GM06990 (cell line): ENCODE results near the gene CCDC28B.

Experiments
- DNase-seq: peaks from one replicate; pipeline ENCODE4 v3.0.0-alpha.2; 2011; ENCODE audit not compliant: insufficient read length; ENCODE audit errors: extremely low read depth
- H3K27me3 ChIP-seq: replicated peaks from 2 replicates; pipeline ENCODE4 v1.6.0; 2011; ENCODE audit warnings: low read length; ENCODE audit not compliant: control insufficient read depth, insufficient read depth
- H3K36me3 ChIP-seq: 2 replicates; pipeline ENCODE4 v1.5.1; 2011; ENCODE audit warnings: low read length; ENCODE audit not compliant: control insufficient read depth, insufficient read depth
- H3K4me3 ChIP-seq: replicated peaks from 2 replicates; pipeline ENCODE4 v1.5.1; 2011; ENCODE audit warnings: low read depth, mild to moderate bottlenecking, control low read depth, low read length
- TF ChIP-seq, protein P1 (sequence below): IDR thresholded peaks from 2 replicates; pipeline ENCODE4 v1.5.1; 2011; ENCODE audit warnings: low read length, control low read depth, mild to moderate bottlenecking, inconsistent platforms; ENCODE audit not compliant: insufficient read depth, poor library complexity, severe bottlenecking

The CCDC28B gene

DNA sequence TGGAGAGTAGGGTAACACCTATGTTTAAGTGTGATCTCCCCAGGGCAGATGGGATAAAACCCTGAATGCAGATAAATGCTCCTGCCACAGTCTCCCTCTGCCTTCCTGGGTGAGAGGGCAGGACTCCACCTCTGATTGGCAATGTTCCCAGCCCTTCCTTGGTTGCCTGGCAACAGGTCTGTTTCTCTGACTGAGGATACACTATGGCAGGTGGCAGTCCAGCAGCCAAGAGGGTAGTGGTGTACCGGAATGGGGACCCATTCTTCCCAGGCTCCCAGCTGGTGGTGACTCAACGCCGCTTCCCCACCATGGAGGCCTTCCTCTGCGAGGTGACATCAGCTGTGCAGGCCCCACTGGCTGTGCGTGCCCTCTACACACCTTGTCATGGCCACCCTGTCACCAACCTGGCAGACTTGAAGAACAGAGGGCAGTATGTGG lies 8.5 kb downstream of the CCDC28B start, which contains the start of gene DCDC2B:
Gene DCDC2B (plus strand): TSS at position 199 of the 438 bp plus-strand sequence. CDS start 5 bp downstream, at position 204.
- no peak for DNase-seq
- no peak within 1 kb of the TSS for H3K4me3 ChIP-seq
- peaks cover 7% of the 10 kb centered on the region for H3K36me3 ChIP-seq
- no peaks in the 10 kb centered on the region for H3K27me3 ChIP-seq
- TF ChIP-seq, protein P1, sequence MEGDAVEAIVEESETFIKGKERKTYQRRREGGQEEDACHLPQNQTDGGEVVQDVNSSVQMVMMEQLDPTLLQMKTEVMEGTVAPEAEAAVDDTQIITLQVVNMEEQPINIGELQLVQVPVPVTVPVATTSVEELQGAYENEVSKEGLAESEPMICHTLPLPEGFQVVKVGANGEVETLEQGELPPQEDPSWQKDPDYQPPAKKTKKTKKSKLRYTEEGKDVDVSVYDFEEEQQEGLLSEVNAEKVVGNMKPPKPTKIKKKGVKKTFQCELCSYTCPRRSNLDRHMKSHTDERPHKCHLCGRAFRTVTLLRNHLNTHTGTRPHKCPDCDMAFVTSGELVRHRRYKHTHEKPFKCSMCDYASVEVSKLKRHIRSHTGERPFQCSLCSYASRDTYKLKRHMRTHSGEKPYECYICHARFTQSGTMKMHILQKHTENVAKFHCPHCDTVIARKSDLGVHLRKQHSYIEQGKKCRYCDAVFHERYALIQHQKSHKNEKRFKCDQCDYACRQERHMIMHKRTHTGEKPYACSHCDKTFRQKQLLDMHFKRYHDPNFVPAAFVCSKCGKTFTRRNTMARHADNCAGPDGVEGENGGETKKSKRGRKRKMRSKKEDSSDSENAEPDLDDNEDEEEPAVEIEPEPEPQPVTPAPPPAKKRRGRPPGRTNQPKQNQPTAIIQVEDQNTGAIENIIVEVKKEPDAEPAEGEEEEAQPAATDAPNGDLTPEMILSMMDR: no peak

DNA sequence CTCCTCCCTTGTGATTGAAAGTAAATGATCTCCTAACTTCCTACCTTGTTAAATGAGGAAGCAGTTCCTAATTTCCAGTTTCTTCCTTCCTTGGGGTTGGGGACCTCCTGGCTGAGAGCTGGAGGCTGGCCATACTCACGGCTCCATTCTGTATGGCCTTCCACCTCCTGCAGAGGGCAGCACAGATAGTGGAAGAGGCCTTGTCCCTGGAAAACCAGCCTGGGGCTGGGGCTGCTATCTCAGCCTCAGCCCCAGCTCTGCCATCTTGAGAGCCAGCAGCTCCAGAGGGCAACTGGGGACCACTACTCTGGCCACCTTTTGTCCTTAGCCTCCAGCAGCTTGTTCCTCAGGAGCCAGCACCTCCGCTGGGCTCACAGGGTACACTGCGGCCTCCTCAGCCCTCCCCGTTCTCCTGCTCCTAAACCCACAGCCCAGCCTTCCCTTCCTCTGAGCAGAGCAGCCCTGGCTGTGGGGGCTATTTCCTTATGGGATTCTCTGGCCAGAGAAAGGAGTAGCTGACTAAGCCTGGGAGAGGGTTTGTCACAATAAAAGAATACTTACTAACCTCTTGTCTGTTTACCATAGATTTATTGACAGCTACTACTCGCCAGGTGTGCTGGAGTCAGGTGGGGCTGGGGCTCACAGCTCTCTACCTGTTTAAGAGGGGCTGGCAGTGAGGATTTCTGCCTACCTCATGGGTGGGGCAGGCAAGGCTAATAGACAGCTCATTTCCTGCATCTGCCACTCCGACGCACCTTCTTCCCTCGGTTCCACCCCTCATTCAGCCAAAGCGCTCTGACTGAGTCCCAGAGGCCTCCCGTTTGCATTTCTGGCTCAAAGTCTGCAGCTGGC lies 15.5 kb downstream of the CCDC28B start:
- DNase-seq: no peak
- TF ChIP-seq, protein P1: peak; percentile 84
- Histone ChIP-seq H3K27me3 (no peaks in the 10 kb centered on the region), H3K4me3 (no peak overlapping the region), H3K36me3 (peaks cover 9% of the 10 kb centered on the region)

DNA sequence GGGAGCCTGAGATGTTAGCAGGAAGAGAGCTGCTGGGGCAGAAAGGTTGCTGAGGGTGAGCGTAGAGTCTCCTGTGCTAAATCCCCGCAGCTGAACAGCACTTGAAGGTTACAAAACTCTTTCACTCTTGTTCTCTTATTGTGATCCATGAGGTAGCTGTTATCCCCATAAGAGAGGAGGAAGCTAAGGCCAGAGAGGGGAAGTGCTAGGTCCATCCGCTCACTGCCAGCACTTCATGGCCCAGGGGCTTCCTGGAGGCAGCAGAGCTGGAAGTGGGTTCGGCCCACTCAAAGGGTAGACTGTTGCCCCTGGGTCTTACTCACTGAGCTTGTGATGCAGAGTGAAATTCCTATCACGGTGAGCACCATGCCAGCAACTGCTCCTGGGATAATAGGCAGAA lies 16.2 kb downstream of the CCDC28B start:
- Histone ChIP-seq H3K27me3 (no peaks in the 10 kb centered on the region), H3K36me3 (peaks cover 9% of the 10 kb centered on the region), H3K4me3 (no peak overlapping the region)
- DNase-seq: no peak
- TF ChIP-seq, protein P1: no peak

DNA sequence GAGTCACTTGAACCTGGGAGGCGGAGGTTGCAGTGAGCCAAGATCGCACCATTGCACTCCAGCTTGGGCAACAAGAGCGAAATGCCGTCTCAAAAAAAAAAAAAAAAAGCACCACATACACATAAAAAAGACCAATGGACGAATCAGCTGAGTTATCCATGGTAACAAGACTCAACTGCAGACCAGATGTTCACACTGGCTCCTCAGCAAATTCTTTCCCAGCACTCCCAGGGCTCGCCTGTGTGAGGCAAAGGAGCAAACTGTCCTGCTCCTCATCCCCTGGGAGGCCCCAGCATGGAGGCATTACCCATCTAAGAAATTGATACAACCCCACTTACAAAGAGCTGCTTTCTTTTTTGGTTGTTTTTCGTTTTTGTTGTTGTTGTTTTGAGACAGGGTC lies 18.6 kb downstream of the CCDC28B start:
- DNase-seq: no peak
- TF ChIP-seq, protein P1: no peak
- Histone ChIP-seq H3K4me3 (no peak overlapping the region), H3K36me3 (peaks cover 10% of the 10 kb centered on the region), H3K27me3 (no peaks in the 10 kb centered on the region)

DNA sequence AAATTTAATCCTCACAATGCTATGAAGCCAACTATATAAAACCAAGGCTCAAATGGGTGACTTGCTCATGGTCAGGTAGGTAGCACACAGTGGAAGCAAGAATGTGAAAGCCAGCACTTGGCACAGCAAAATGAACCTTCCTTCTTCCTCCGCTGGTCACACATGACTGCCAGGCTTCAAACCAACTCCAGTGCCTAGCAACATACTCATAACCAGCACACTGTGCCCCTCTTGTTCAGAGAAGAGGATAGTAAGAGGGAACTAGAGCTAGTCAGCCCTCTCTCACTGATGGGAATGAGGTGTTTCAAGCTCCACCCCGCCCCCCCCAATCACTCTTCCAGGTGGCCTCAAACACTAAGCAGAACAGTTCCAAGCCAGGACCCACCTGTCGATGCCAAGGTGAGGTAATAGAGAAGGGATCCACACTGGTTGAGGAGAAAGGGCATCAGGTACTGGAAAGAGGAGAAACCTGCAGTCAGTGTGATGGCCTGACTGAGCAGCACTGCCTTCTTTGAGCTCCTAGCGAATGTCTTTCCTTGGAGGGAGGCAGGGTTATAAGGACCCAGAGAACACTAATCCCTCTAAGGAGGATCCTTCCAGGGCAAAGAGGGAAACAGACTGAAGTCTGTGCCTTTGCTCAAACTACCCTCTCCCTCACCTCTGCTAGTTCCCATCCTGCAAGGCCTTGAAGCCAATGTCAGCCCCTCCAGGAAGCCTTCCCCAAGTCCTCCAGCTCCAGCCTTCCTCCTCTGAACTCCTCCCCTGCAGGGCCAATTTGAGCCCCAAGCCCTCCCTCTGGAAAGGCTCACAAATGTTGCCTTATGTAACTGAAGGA lies 20.6 kb downstream of the CCDC28B start:
- TF ChIP-seq, protein P1: no peak
- no peak for DNase-seq
- Histone ChIP-seq H3K4me3 (peak overlapping the region; percentile 85), H3K36me3 (peaks cover 10% of the 10 kb centered on the region), H3K27me3 (no peaks in the 10 kb centered on the region)
